HepG2 (cell line): ENCODE measurements around the gene POTEC.
"Not testable (repeated sequence)": the region's sequence is repeated elsewhere in the genome, so short reads cannot be mapped to it uniquely, and the experiment has no call there.

Experiments used
- FOXA3 ChIP-seq: IDR thresholded peaks from 2 replicates; pipeline ENCODE4 v1.6.1; 2016; ENCODE audit warnings: missing genetic modification reagents, missing compliant biosample characterization
- HDAC2 ChIP-seq: sonication (generic); formaldehyde crosslinking; IDR thresholded peaks from 2 replicates; pipeline ENCODE4 v1.4.0; 2020; ENCODE audit warnings: missing genetic modification reagents
- POLR2A ChIP-seq, 2 experiments: IDR thresholded peaks; 2 replicates each; pipeline ENCODE4 v1.6.1; 2011; ENCODE audit warnings: low read depth in 2 of 2, low read length in 2 of 2, mild to moderate bottlenecking in 1 of 2, moderate library complexity in 1 of 2; ENCODE audit not compliant: insufficient read depth in 1 of 2
- ZNF274 ChIP-seq: sonication (generic); formaldehyde crosslinking; IDR thresholded peaks from 2 replicates; pipeline ENCODE4 v1.5.1; 2020; ENCODE audit warnings: mild to moderate bottlenecking, missing genetic modification reagents
- ZNF530 ChIP-seq: sonication (generic); formaldehyde crosslinking; IDR thresholded peaks from 2 replicates; pipeline ENCODE4 v1.5.0; 2020; ENCODE audit warnings: low read depth, mild to moderate bottlenecking, missing genetic modification reagents
- TF ChIP-seq, protein P1 (sequence below): sonication (generic); formaldehyde crosslinking; IDR thresholded peaks from 2 replicates; pipeline ENCODE4 v1.4.0; 2020; ENCODE audit warnings: mild to moderate bottlenecking, missing genetic modification reagents
- TF ChIP-seq, protein P2 (sequence below): sonication (generic); formaldehyde crosslinking; conservative IDR thresholded peaks from 2 replicates; pipeline ENCODE4 v1.4.0; 2020; ENCODE audit warnings: mild to moderate bottlenecking, missing genetic modification reagents, moderate library complexity
- TF ChIP-seq, protein P3 (sequence below): sonication (generic); IDR thresholded peaks from 2 replicates; pipeline ENCODE4 v1.6.1; 2016; ENCODE audit warnings: low read depth, borderline replicate concordance
- TF ChIP-seq, protein P4 (sequence below): sonication (generic); formaldehyde crosslinking; IDR thresholded peaks from 2 replicates; pipeline ENCODE4 v1.4.0; 2020; ENCODE audit warnings: missing genetic modification reagents

DNA sequence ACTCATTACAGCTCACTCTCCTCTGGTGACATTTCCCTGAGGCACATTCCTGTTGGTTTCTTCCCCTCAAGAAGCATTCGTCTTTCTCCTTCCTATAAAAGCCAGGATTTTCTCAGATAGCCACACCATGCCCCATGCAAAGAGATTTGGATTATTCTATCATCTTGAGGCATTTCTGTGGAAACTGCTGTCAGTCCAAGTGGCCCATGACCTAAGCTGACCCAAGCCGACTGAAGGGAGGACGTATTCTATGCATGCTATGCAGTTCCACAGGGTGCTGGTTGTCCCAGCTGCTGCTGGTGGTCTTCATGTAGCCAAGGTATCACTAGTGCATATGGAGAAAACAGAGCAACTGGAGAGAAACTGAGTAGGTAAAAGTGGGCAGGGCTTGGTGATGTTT, 73.0 kb downstream of the POTEC start:
- not testable (repeated sequence) for TF ChIP-seq ZNF530; HDAC2 (CRISPR knock-in tag); ZNF274 (CRISPR knock-in tag); FOXA3; POLR2A (IDR thresholded peaks at IDR 0.05; ENCODE audit: insufficient read depth in 1 of 2, low read depth in 2 of 2, low read length in 2 of 2)
- TF ChIP-seq, protein P1, sequence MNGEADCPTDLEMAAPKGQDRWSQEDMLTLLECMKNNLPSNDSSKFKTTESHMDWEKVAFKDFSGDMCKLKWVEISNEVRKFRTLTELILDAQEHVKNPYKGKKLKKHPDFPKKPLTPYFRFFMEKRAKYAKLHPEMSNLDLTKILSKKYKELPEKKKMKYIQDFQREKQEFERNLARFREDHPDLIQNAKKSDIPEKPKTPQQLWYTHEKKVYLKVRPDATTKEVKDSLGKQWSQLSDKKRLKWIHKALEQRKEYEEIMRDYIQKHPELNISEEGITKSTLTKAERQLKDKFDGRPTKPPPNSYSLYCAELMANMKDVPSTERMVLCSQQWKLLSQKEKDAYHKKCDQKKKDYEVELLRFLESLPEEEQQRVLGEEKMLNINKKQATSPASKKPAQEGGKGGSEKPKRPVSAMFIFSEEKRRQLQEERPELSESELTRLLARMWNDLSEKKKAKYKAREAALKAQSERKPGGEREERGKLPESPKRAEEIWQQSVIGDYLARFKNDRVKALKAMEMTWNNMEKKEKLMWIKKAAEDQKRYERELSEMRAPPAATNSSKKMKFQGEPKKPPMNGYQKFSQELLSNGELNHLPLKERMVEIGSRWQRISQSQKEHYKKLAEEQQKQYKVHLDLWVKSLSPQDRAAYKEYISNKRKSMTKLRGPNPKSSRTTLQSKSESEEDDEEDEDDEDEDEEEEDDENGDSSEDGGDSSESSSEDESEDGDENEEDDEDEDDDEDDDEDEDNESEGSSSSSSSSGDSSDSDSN (CRISPR knock-in tag): not testable (repeated sequence)
- TF ChIP-seq, protein P2, sequence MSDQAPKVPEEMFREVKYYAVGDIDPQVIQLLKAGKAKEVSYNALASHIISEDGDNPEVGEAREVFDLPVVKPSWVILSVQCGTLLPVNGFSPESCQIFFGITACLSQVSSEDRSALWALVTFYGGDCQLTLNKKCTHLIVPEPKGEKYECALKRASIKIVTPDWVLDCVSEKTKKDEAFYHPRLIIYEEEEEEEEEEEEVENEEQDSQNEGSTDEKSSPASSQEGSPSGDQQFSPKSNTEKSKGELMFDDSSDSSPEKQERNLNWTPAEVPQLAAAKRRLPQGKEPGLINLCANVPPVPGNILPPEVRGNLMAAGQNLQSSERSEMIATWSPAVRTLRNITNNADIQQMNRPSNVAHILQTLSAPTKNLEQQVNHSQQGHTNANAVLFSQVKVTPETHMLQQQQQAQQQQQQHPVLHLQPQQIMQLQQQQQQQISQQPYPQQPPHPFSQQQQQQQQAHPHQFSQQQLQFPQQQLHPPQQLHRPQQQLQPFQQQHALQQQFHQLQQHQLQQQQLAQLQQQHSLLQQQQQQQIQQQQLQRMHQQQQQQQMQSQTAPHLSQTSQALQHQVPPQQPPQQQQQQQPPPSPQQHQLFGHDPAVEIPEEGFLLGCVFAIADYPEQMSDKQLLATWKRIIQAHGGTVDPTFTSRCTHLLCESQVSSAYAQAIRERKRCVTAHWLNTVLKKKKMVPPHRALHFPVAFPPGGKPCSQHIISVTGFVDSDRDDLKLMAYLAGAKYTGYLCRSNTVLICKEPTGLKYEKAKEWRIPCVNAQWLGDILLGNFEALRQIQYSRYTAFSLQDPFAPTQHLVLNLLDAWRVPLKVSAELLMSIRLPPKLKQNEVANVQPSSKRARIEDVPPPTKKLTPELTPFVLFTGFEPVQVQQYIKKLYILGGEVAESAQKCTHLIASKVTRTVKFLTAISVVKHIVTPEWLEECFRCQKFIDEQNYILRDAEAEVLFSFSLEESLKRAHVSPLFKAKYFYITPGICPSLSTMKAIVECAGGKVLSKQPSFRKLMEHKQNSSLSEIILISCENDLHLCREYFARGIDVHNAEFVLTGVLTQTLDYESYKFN: not testable (repeated sequence)
- TF ChIP-seq, protein P3, sequence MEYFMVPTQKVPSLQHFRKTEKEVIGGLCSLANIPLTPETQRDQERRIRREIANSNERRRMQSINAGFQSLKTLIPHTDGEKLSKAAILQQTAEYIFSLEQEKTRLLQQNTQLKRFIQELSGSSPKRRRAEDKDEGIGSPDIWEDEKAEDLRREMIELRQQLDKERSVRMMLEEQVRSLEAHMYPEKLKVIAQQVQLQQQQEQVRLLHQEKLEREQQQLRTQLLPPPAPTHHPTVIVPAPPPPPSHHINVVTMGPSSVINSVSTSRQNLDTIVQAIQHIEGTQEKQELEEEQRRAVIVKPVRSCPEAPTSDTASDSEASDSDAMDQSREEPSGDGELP: not testable (repeated sequence)
- TF ChIP-seq, protein P4, sequence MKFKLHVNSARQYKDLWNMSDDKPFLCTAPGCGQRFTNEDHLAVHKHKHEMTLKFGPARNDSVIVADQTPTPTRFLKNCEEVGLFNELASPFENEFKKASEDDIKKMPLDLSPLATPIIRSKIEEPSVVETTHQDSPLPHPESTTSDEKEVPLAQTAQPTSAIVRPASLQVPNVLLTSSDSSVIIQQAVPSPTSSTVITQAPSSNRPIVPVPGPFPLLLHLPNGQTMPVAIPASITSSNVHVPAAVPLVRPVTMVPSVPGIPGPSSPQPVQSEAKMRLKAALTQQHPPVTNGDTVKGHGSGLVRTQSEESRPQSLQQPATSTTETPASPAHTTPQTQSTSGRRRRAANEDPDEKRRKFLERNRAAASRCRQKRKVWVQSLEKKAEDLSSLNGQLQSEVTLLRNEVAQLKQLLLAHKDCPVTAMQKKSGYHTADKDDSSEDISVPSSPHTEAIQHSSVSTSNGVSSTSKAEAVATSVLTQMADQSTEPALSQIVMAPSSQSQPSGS (CRISPR knock-in tag): not testable (repeated sequence)
